ENCODE measurements around the gene NUCB2. TPM values are rescaled to one million over a fixed set of nuclear protein-coding genes. Genes with fewer than 3 reads are reported as not detected.

The NUCB2 gene
- total and polyA plus RNA-seq, 10 of the 15 experiments (the other 5 are each of a cell fraction or from before 2014, with no cell fraction given): 16.0 to 74.1 (median 52.1) TPM

- TF ChIP-seq E4F1 (IDR thresholded peaks at IDR 0.05; ENCODE audit: borderline replicate concordance, partially characterized antibody) (no peak), NR2C2 (IDR thresholded peaks at IDR 0.05; ENCODE audit: borderline replicate concordance, control insufficient read depth, insufficient read length, low read depth) (no peak), RAD51 (IDR thresholded peaks at IDR 0.05) (no peak), RCOR1 (conservative IDR thresholded peaks at IDR 0.05; ENCODE audit: low read depth, low read length) (no peak), ETV6 (conservative IDR thresholded peaks at IDR 0.05 in 1 of 2, IDR thresholded peaks at IDR 0.05 in 1 of 2; ENCODE audit: borderline replicate concordance in 1 of 2, low read depth in 1 of 2) (no peak), MTA2 (IDR thresholded peaks at IDR 0.05; ENCODE audit: low read depth) (no peak), JUND (IDR thresholded peaks at IDR 0.05; ENCODE audit: low read depth, low read length) (no peak)
- TF ChIP-seq, protein P1, sequence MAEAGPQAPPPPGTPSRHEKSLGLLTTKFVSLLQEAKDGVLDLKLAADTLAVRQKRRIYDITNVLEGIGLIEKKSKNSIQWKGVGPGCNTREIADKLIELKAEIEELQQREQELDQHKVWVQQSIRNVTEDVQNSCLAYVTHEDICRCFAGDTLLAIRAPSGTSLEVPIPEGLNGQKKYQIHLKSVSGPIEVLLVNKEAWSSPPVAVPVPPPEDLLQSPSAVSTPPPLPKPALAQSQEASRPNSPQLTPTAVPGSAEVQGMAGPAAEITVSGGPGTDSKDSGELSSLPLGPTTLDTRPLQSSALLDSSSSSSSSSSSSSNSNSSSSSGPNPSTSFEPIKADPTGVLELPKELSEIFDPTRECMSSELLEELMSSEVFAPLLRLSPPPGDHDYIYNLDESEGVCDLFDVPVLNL (IDR thresholded peaks at IDR 0.05; ENCODE audit: low read depth, low read length): no peak
Observed at GRCh38 chr11:17293311-17293710, 16.8 kb downstream of the NUCB2 start (continued).

DNA sequence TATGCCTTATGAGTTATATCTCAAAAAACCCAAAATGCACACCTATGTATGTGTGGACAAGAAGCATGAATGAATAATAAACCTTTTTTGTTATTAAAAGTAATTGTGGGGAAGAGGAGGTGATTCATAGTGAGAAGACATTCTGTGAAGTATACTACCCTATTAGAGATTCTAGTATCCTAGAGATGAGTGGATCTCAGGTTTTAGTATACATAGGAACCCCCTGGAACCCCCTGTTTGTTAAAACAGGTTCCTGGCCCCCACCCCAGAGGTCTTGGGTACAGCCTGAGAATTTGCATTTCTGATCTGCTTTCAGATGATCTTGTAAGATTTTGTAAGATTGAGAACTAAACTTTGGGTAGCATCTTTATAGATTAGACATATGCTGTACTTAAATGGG, 17.5 kb downstream of the NUCB2 start:
- ChIA-PET SMC1A (ENCODE audit: uncharacterized antibody, unreplicated experiment) (no interaction called here), POLR2A (no interaction called here), RAD21 (ENCODE audit: unreplicated experiment) (no interaction called here), CTCF (no interaction called here)
- Histone ChIP-seq H3K79me2 (ENCODE audit: control insufficient read depth, insufficient read depth, low read length) (no peaks in the 10 kb centered on the region), H3K27me3 (replicated peaks in 1 of 2; ENCODE audit: control insufficient read depth in 2 of 2, insufficient read depth in 2 of 2, low read length in 1 of 2) (no peaks in the 10 kb centered on the region), H2AFZ (ENCODE audit: control insufficient read depth, low read depth, low read length) (no peak overlapping the region), H3K4me3 (no peak overlapping the region), H3K9me3 (replicated peaks; ENCODE audit: control insufficient read depth, insufficient read depth, low read length) (no peaks in the 10 kb centered on the region), H3K27ac (ENCODE audit: control insufficient read depth, insufficient read depth) (no peak overlapping the region), H3K36me3 (ENCODE audit: control insufficient read depth in 2 of 2, insufficient read depth in 2 of 2, low read length in 1 of 2) (no peaks in the 10 kb centered on the region; a peak in 1 of 4 replicates), H4K20me1 (ENCODE audit: control insufficient read depth, insufficient read depth) (no peaks in the 10 kb centered on the region), H3K4me2 (ENCODE audit: control insufficient read depth, insufficient read depth) (no peak overlapping the region), H3K4me1 (ENCODE audit: control insufficient read depth, insufficient read depth, low read length) (peaks cover 17% of the 10 kb centered on the region), H3K9ac (ENCODE audit: control insufficient read depth, insufficient read depth, low read length) (no peak overlapping the region)
- intact Hi-C loops (cut with micrococcal nuclease; ENCODE audit: unreplicated experiment): no loop called here
- no TSS peak for BruUV-seq (replicated peaks)
- DNase-seq (ENCODE audit: low read depth, low spot score) (no peak), FAIRE-seq (no peak), ATAC-seq (peak; percentile 70)
- in situ Hi-C loops (cut with MboI): no loop called here
- no peak for TF ChIP-seq NR2C1 (IDR thresholded peaks at IDR 0.05)
- TF ChIP-seq, protein P2, sequence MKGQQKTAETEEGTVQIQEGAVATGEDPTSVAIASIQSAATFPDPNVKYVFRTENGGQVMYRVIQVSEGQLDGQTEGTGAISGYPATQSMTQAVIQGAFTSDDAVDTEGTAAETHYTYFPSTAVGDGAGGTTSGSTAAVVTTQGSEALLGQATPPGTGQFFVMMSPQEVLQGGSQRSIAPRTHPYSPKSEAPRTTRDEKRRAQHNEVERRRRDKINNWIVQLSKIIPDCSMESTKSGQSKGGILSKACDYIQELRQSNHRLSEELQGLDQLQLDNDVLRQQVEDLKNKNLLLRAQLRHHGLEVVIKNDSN (IDR thresholded peaks at IDR 0.05; ENCODE audit: borderline replicate concordance, extremely low read length, insufficient read depth, low read depth, low read length): no peak
- TF ChIP-seq SRF (IDR thresholded peaks at IDR 0.05; ENCODE audit: low read depth in 2 of 2, low read length in 2 of 2): no peak
- TF ChIP-seq PAX8 (IDR thresholded peaks at IDR 0.05): no peak
- TF ChIP-seq FOXM1 (IDR thresholded peaks at IDR 0.05; ENCODE audit: low read depth, low read length): 0 out of 2 replicates have a peak, but pooled peaks have one; percentile 55
- no peak for TF ChIP-seq EGR1 (IDR thresholded peaks at IDR 0.05; ENCODE audit: borderline replicate concordance in 1 of 2, low read depth in 2 of 2, low read length in 2 of 2)
- peak; percentile 42; the same call in 1 of the 2 replicates for TF ChIP-seq GABPA (IDR thresholded peaks at IDR 0.05; ENCODE audit: low read depth)
- 0 out of 2 replicates have a peak, but pooled peaks have one; percentile 29 for TF ChIP-seq BCL11A (IDR thresholded peaks at IDR 0.05; ENCODE audit: low read depth, low read length)
- peak; percentile 10 for TF ChIP-seq BCL3 (IDR thresholded peaks at IDR 0.05; ENCODE audit: borderline replicate concordance, insufficient read depth, low read depth, low read length, poor library complexity, severe bottlenecking)
- no peak for TF ChIP-seq BHLHE40 (IDR thresholded peaks at IDR 0.05; ENCODE audit: borderline replicate concordance in 1 of 2, low read depth in 2 of 2, low read length in 1 of 2)

Data from GM12878 (cell line).